ENCODE measurements around the gene C2orf69.

The C2orf69 gene

GRCh38 chr2:199932312-199932855 is 21.3 kb downstream of the C2orf69 start:
- H2AFZ ChIP-seq (ENCODE audit: low read depth, low read length, severe bottlenecking) = no peak overlapping the region
- H3K9me3 ChIP-seq (ENCODE audit: insufficient read depth, low read length) = no peaks in the 10 kb centered on the region
- no peaks in the 10 kb centered on the region for H3K79me2 ChIP-seq (ENCODE audit: insufficient read depth, low read length)
- H3K27me3 ChIP-seq (ENCODE audit: low read length) = no peaks in the 10 kb centered on the region
- peaks cover 17% of the 10 kb centered on the region; the same call in 1 of the 2 replicates for H3F3A ChIP-seq (ENCODE audit: insufficient read depth)
- H3K27ac ChIP-seq (ENCODE audit: low read depth, low read length) = no peak overlapping the region
- H3K9me2 ChIP-seq (replicated peaks; ENCODE audit: insufficient read depth, low read length) = no peaks in the 10 kb centered on the region
- no peak overlapping the region for H3K9ac ChIP-seq (ENCODE audit: low read length)
- H3K36me3 ChIP-seq (ENCODE audit: low read length) = peaks cover 31% of the 10 kb centered on the region; the same call in 1 of the 2 replicates
- no peak overlapping the region for H3K4me2 ChIP-seq (ENCODE audit: low read depth, low read length, poor library complexity, severe bottlenecking)
- H3K4me3 ChIP-seq (ENCODE audit: insufficient read depth, low read length, poor library complexity, severe bottlenecking) = no peak overlapping the region
- H4K20me1 ChIP-seq (ENCODE audit: low read depth, low read length) = peaks cover 4% of the 10 kb centered on the region; the same call in 1 of the 2 replicates
- TF ChIP-seq CTCF (IDR thresholded peaks at IDR 0.05; ENCODE audit: insufficient read depth, low read length, poor library complexity, severe bottlenecking) (no peak), EZH2phosphoT487 (conservative IDR thresholded peaks at IDR 0.05; ENCODE audit: low read length) (no peak)

GRCh38 chr2:199933466-199933865 is 22.4 kb downstream of the C2orf69 start:
- no peaks in the 10 kb centered on the region for H3K9me3 ChIP-seq (ENCODE audit: insufficient read depth, low read length)
- H3K9me2 ChIP-seq (replicated peaks; ENCODE audit: insufficient read depth, low read length) = no peaks in the 10 kb centered on the region
- H3F3A ChIP-seq (ENCODE audit: insufficient read depth) = 0 out of 2 replicates have a peak, but pooled peaks cover 14% of the 10 kb centered on the region
- no peak overlapping the region for H3K4me2 ChIP-seq (ENCODE audit: low read depth, low read length, poor library complexity, severe bottlenecking)
- no peak overlapping the region for H3K9ac ChIP-seq (ENCODE audit: low read length)
- H3K4me3 ChIP-seq (ENCODE audit: insufficient read depth, low read length, poor library complexity, severe bottlenecking) = no peak overlapping the region
- H3K27me3 ChIP-seq (ENCODE audit: low read length) = no peaks in the 10 kb centered on the region
- TF ChIP-seq EZH2phosphoT487 (conservative IDR thresholded peaks at IDR 0.05; ENCODE audit: low read length) = no peak
- TF ChIP-seq CTCF (IDR thresholded peaks at IDR 0.05; ENCODE audit: insufficient read depth, low read length, poor library complexity, severe bottlenecking) = no peak
- H3K36me3 ChIP-seq (ENCODE audit: low read length) = peaks cover 29% of the 10 kb centered on the region; the same call in 1 of the 2 replicates
- H2AFZ ChIP-seq (ENCODE audit: low read depth, low read length, severe bottlenecking) = no peak overlapping the region
- H3K79me2 ChIP-seq (ENCODE audit: insufficient read depth, low read length) = no peaks in the 10 kb centered on the region
- H3K27ac ChIP-seq (ENCODE audit: low read depth, low read length) = no peak overlapping the region
- H4K20me1 ChIP-seq (ENCODE audit: low read depth, low read length) = peaks cover 4% of the 10 kb centered on the region; the same call in 1 of the 2 replicates

- Histone ChIP-seq H3K27me3 (ENCODE audit: low read length) (no peaks in the 10 kb centered on the region), H3K4me2 (ENCODE audit: low read depth, low read length, poor library complexity, severe bottlenecking) (no peak overlapping the region), H3K79me2 (ENCODE audit: insufficient read depth, low read length) (no peaks in the 10 kb centered on the region), H3K4me3 (ENCODE audit: insufficient read depth, low read length, poor library complexity, severe bottlenecking) (no peak overlapping the region), H3K36me3 (ENCODE audit: low read length) (peaks cover 27% of the 10 kb centered on the region; the same call in 1 of the 2 replicates), H3K9me3 (ENCODE audit: insufficient read depth, low read length) (no peaks in the 10 kb centered on the region), H4K20me1 (ENCODE audit: low read depth, low read length) (no peaks in the 10 kb centered on the region; the same call in 1 of the 2 replicates), H3K9ac (ENCODE audit: low read length) (no peak overlapping the region), H3F3A (ENCODE audit: insufficient read depth) (0 out of 2 replicates have a peak, but pooled peaks cover 11% of the 10 kb centered on the region), H3K9me2 (replicated peaks; ENCODE audit: insufficient read depth, low read length) (no peaks in the 10 kb centered on the region), H3K27ac (ENCODE audit: low read depth, low read length) (no peak overlapping the region), H2AFZ (ENCODE audit: low read depth, low read length, severe bottlenecking) (no peak overlapping the region)
- TF ChIP-seq EZH2phosphoT487 (conservative IDR thresholded peaks at IDR 0.05; ENCODE audit: low read length) = no peak
- TF ChIP-seq CTCF (IDR thresholded peaks at IDR 0.05; ENCODE audit: insufficient read depth, low read length, poor library complexity, severe bottlenecking) = no peak
These were observed 25.5 kb downstream of the C2orf69 start for GRCh38 chr2:199936554-199936953.

All from SU-DHL-6 (cell line).